RPMI8226 (cell line): ENCODE measurements around the gene PLA2G4F.
A peak's percentile ranks its signal among the peaks of the same experiment; 100 is the strongest.

Source experiments
- DNase-seq: peaks from one replicate; pipeline ENCODE4 v3.0.0-alpha.2; 2015

The PLA2G4F gene

GRCh38 chr15:42163291-42163690, 6.9 kb upstream of the PLA2G4F start:
- no peak for DNase-seq

GRCh38 chr15:42160136-42160535, 3.7 kb upstream of the PLA2G4F start:
- DNase-seq: no peak

GRCh38 chr15:42159381-42160015, 3.1 kb upstream of the PLA2G4F start:
- no peak for DNase-seq

GRCh38 chr15:42158941-42159340, 2.5 kb upstream of the PLA2G4F start:
- no peak for DNase-seq

GRCh38 chr15:42157981-42158765, 1.7 kb upstream of the PLA2G4F start:
- no peak for DNase-seq

- DNase-seq: no peak
Measured at GRCh38 chr15:42157381-42157780, 945 bp upstream of the PLA2G4F start.

GRCh38 chr15:42155546-42156242, 742 bp downstream of the PLA2G4F start:
- no peak for DNase-seq

- DNase-seq: no peak
Measured at GRCh38 chr15:42154956-42155355, 1.5 kb downstream of the PLA2G4F start.

GRCh38 chr15:42154212-42154941, 2.1 kb downstream of the PLA2G4F start:
- DNase-seq: no peak

- DNase-seq: no peak
Measured at GRCh38 chr15:42153874-42154211, 2.6 kb downstream of the PLA2G4F start.

GRCh38 chr15:42152921-42153698, 3.3 kb downstream of the PLA2G4F start:
- no peak for DNase-seq

GRCh38 chr15:42152196-42152920, 4.1 kb downstream of the PLA2G4F start:
- peak; percentile 30 for DNase-seq

- DNase-seq: no peak
Measured at GRCh38 chr15:42151736-42152135, 4.7 kb downstream of the PLA2G4F start.

- no peak for DNase-seq
Measured at GRCh38 chr15:42151141-42151561, 5.3 kb downstream of the PLA2G4F start.

- DNase-seq: no peak
Measured at GRCh38 chr15:42150219-42150970, 6.0 kb downstream of the PLA2G4F start.

- no peak for DNase-seq
Measured at GRCh38 chr15:42149493-42150218, 6.8 kb downstream of the PLA2G4F start.

- DNase-seq: no peak
Measured at GRCh38 chr15:42148808-42149492, 7.5 kb downstream of the PLA2G4F start.

GRCh38 chr15:42147431-42147735, 9.1 kb downstream of the PLA2G4F start:
- DNase-seq: no peak

GRCh38 chr15:42146551-42147430, 9.6 kb downstream of the PLA2G4F start:
- no peak for DNase-seq
